Panc1 (cell line): ENCODE results near the gene ENTPD5. TPM values are rescaled to one million over a fixed set of nuclear protein-coding genes. Genes with fewer than 3 reads are reported as not detected.

Experiments
- ATAC-seq: fragments of 200-7000 bp; cut with Tn5 transposase; 2 replicates; pipeline ENCODE4 v1.9.1; 2020; ENCODE audit warnings: mild to moderate bottlenecking, moderate library complexity
- BruUV-seq: library from RNA; stranded (reverse); fragments of 400-500 nt; replicated peaks from 2 replicates; lab custom pipeline; 2021; lab: Mats Ljungman, UMichigan
- CTCF ChIA-PET: fragments of 300-600 bp; sonication (Branson Sonifier 250); formaldehyde crosslinking; loops from one replicate; lab custom pipeline; 2022; ENCODE audit warnings: antibody characterized with exemption; lab: Charles Lee
- POLR2A ChIA-PET: fragments of 300-600 bp; sonication (Branson Sonifier 250); formaldehyde crosslinking; loops from one replicate; lab custom pipeline; 2022; ENCODE audit warnings: antibody characterized with exemption; lab: Charles Lee
- DNase-seq: peaks from one replicate; pipeline ENCODE4 v3.0.0-alpha.2; 2010; ENCODE audit warnings: low read depth, low spot score
- H3K27ac ChIP-seq: 2 replicates; pipeline ENCODE4 v1.5.1; 2011; ENCODE audit warnings: mild to moderate bottlenecking, low read length, inconsistent platforms
- H3K27me3 ChIP-seq: fragments of 200-500 bp; sonication (Bioruptor generic); 2 replicates; pipeline ENCODE4 v1.6.0; 2014; ENCODE audit warnings: low read length, inconsistent platforms; ENCODE audit not compliant: control insufficient read depth, insufficient read depth
- H3K36me3 ChIP-seq: fragments of 200-500 bp; sonication (Bioruptor generic); 2 replicates; pipeline ENCODE4 v1.5.1; 2014; ENCODE audit warnings: inconsistent platforms, mild to moderate bottlenecking, low read length, moderate library complexity; ENCODE audit not compliant: control insufficient read depth, insufficient read depth
- H3K4me1 ChIP-seq: 2 replicates; pipeline ENCODE4 v1.5.1; 2011; ENCODE audit warnings: inconsistent platforms, mild to moderate bottlenecking, low read length, moderate library complexity; ENCODE audit not compliant: control insufficient read depth, insufficient read depth
- H3K4me3 ChIP-seq, 2 experiments: 2 replicates each; pipeline ENCODE4 v1.5.1; 2011 to 2012; ENCODE audit warnings: low read depth in 2 of 2, low read length in 2 of 2, mild to moderate bottlenecking in 2 of 2, inconsistent platforms in 1 of 2, moderate library complexity in 1 of 2
- H3K9me3 ChIP-seq: fragments of 200-500 bp; sonication (Bioruptor generic); 2 replicates; pipeline ENCODE4 v1.5.1; 2014; ENCODE audit warnings: low read depth, mild to moderate bottlenecking, inconsistent platforms, low read length, moderate library complexity; ENCODE audit not compliant: control insufficient read depth, insufficient read depth
- CTCF ChIP-seq: fragments of 450-650 bp; IDR thresholded peaks from 2 replicates; pipeline ENCODE4 v1.5.1; 2017; ENCODE audit warnings: mild to moderate bottlenecking
- POLR2AphosphoS5 ChIP-seq: IDR thresholded peaks from 2 replicates; pipeline ENCODE4 v1.6.1; 2012; ENCODE audit warnings: mild to moderate bottlenecking, low read depth, low read length, moderate library complexity
- REST ChIP-seq, 2 experiments: IDR thresholded peaks; 2 replicates each; pipeline ENCODE4 v1.6.1; 2011 to 2012; ENCODE audit warnings: low read depth in 2 of 2, control low read depth in 1 of 2, low read length in 1 of 2, mild to moderate bottlenecking in 1 of 2, moderate library complexity in 1 of 2; ENCODE audit not compliant: insufficient read depth in 1 of 2
- SIN3A ChIP-seq: IDR thresholded peaks from 2 replicates; pipeline ENCODE4 v1.6.1; 2012; ENCODE audit warnings: low read depth, mild to moderate bottlenecking, low read length, moderate library complexity, borderline replicate concordance; ENCODE audit not compliant: insufficient read depth
- TCF7L2 ChIP-seq: IDR thresholded peaks from 2 replicates; pipeline ENCODE4 v1.6.1; 2011; ENCODE audit warnings: mild to moderate bottlenecking, low read depth, low read length, inconsistent platforms
- in situ Hi-C: cut with HindIII; loops from 2 replicates; pipeline ENCODE4 v1.10.0; 2016; ENCODE audit warnings: low sequenced_read_pairs, low pct_unique_long_range_greater_than_20kb
- intact Hi-C: fragments of 100-400 bp; cut with micrococcal nuclease; formaldehyde crosslinking; loops from one replicate; pipeline ENCODE4 v1.10.0; 2022; ENCODE audit not compliant: unreplicated experiment
- total RNA-seq: library from RNA; stranded (reverse); gene quantifications from one replicate; pipeline ENCODE4 v1.2.1, GENCODE V29; 2021; ENCODE audit not compliant: unreplicated experiment

Gene ENTPD5
- total RNA-seq, 1 experiment from 2014 or later: 13.0 TPM

- intact Hi-C loops: no loop called here
- no TSS peak for BruUV-seq
These were observed 3.9 kb downstream of the ENTPD5 start for GRCh38 chr14:74015176-74015575.

GRCh38 chr14:74014299-74014698 lies 4.8 kb downstream of the ENTPD5 start:
- intact Hi-C loops (no loop called here), in situ Hi-C loops (no loop called here)
- H3K27me3 ChIP-seq: no peaks in the 10 kb centered on the region
- peaks cover 5% of the 10 kb centered on the region for H3K36me3 ChIP-seq
- no peak for TF ChIP-seq TCF7L2
- TF ChIP-seq REST (IDR thresholded peaks at IDR 0.05; ENCODE audit: insufficient read depth in 1 of 2, low read depth in 2 of 2, low read length in 1 of 2): no peak
- no peak for TF ChIP-seq SIN3A
- no peak for TF ChIP-seq CTCF
- no peak for TF ChIP-seq POLR2AphosphoS5
- BruUV-seq: no TSS peak
- H3K27ac ChIP-seq: no peak overlapping the region
- POLR2A ChIA-PET: no interaction called here
- DNase-seq (no peak), ATAC-seq (no peak)
- CTCF ChIA-PET: no interaction called here
- no peaks in the 10 kb centered on the region for H3K4me1 ChIP-seq
- H3K9me3 ChIP-seq: no peaks in the 10 kb centered on the region
- H3K4me3 ChIP-seq: no peak overlapping the region

More at GRCh38 chr14:74015176-74015575, 3.9 kb downstream of the ENTPD5 start:
- no peak for ATAC-seq
- in situ Hi-C loops: no loop called here
- DNase-seq: no peak
- H3K27ac ChIP-seq: no peak overlapping the region
- peaks cover 5% of the 10 kb centered on the region for H3K36me3 ChIP-seq
- H3K4me1 ChIP-seq: no peaks in the 10 kb centered on the region
- no peak overlapping the region for H3K4me3 ChIP-seq
- ChIA-PET POLR2A (no interaction called here), CTCF (no interaction called here)
- no peaks in the 10 kb centered on the region for H3K9me3 ChIP-seq
- TF ChIP-seq REST (IDR thresholded peaks at IDR 0.05; ENCODE audit: insufficient read depth in 1 of 2, low read depth in 2 of 2, low read length in 1 of 2) (no peak), SIN3A (no peak), TCF7L2 (no peak), POLR2AphosphoS5 (no peak), CTCF (no peak)
- no peaks in the 10 kb centered on the region for H3K27me3 ChIP-seq
